NCI-H2029 treated with DMSO at 0.1 percent for 48 hours (cell line): ENCODE results near the gene HLA-DQA2.
"Not testable (repeated sequence)": the region's sequence is repeated elsewhere in the genome, so short reads cannot be mapped to it uniquely, and the experiment has no call there.

ENCODE experiments used
- DNase-seq: peaks from one replicate; lab custom pipeline; 2025; lab: John Stamatoyannopoulos, UW

The HLA-DQA2 gene

GRCh38 chr6:32741031-32741960, at the start of gene HLA-DQA2:
TSS of gene HLA-DQA2 (plus strand) at chr6:32741391. CDS start at chr6:32741444, 53 bp downstream.
- no peak for DNase-seq

- no peak for DNase-seq
Measured at GRCh38 chr6:32692019-32692418, 49.2 kb upstream of the HLA-DQA2 start.

- no peak for DNase-seq
Measured at GRCh38 chr6:32697031-32697430, 44.2 kb upstream of the HLA-DQA2 start.

- peak; percentile 26 for DNase-seq
Measured at GRCh38 chr6:32700391-32701040, 40.7 kb upstream of the HLA-DQA2 start.

GRCh38 chr6:32703347-32703746, 37.8 kb upstream of the HLA-DQA2 start:
- DNase-seq: no peak

- not testable (repeated sequence) for DNase-seq
Measured at GRCh38 chr6:32705164-32705563, 36.0 kb upstream of the HLA-DQA2 start.

- DNase-seq: no peak
Measured at GRCh38 chr6:32709625-32710024, 31.6 kb upstream of the HLA-DQA2 start.

GRCh38 chr6:32713241-32713640, 27.9 kb upstream of the HLA-DQA2 start:
- DNase-seq: no peak

GRCh38 chr6:32716396-32716795, 24.8 kb upstream of the HLA-DQA2 start:
- DNase-seq: no peak

GRCh38 chr6:32718879-32719278, 22.3 kb upstream of the HLA-DQA2 start:
- no peak for DNase-seq

GRCh38 chr6:32738126-32738525, 3.1 kb upstream of the HLA-DQA2 start:
- no peak for DNase-seq

GRCh38 chr6:32742374-32742773, 1.2 kb downstream of the HLA-DQA2 start:
- no peak for DNase-seq

GRCh38 chr6:32744776-32745175, 3.6 kb downstream of the HLA-DQA2 start:
- DNase-seq: no peak

GRCh38 chr6:32745649-32746048, 4.5 kb downstream of the HLA-DQA2 start:
- DNase-seq: not testable (repeated sequence)

GRCh38 chr6:32752580-32752979, 11.4 kb downstream of the HLA-DQA2 start:
- DNase-seq: no peak

GRCh38 chr6:32759669-32760068, 18.5 kb downstream of the HLA-DQA2 start:
- DNase-seq: no peak

GRCh38 chr6:32761072-32761471, 19.9 kb downstream of the HLA-DQA2 start:
- DNase-seq: no peak

GRCh38 chr6:32761548-32761947, 20.4 kb downstream of the HLA-DQA2 start:
- no peak for DNase-seq

GRCh38 chr6:32763421-32763820, 22.2 kb downstream of the HLA-DQA2 start, which contains the start of gene HLA-DQB2:
TSS of gene HLA-DQB2 (minus strand) at chr6:32763532. CDS start at chr6:32763470, 62 bp downstream.
- DNase-seq: no peak

GRCh38 chr6:32764048-32764447, 22.9 kb downstream of the HLA-DQA2 start:
- no peak for DNase-seq

GRCh38 chr6:32772656-32773055, 31.5 kb downstream of the HLA-DQA2 start:
- no peak for DNase-seq

- no peak for DNase-seq
Measured at GRCh38 chr6:32774426-32774825, 33.2 kb downstream of the HLA-DQA2 start.

GRCh38 chr6:32775071-32775470, 33.9 kb downstream of the HLA-DQA2 start:
- DNase-seq: no peak
